ENCODE measurements around the gene GPR137. TPM values are rescaled to one million over a fixed set of nuclear protein-coding genes. Genes with fewer than 3 reads are reported as not detected.

GPR137 gene
- total RNA-seq, 1 experiment from 2014 or later, result 24.4 TPM

DNA sequence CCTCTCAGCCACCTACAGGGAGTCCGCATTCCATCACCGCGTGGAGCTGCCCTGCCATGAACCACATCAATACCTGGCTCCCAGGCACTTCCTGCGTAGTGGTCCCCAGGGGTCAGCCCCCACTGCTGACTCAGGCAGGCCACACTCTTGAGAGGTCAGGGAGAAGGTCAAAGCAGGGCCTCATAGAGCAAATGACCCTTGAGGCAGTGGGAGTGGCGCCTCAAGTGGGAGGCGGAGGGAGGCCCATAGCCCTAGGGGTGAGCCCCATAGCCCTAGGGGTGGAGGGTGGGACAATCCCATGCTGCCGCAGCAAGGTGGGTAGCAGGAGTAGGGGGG is 37.2 kb downstream of the GPR137 start:
- Histone ChIP-seq H4K20me1 (ENCODE audit: insufficient read depth) (no peaks in the 10 kb centered on the region), H3K4me2 (ENCODE audit: low read length) (peak overlapping the region; percentile 23; the same call in 1 of the 2 replicates), H3K27me3 (ENCODE audit: insufficient read depth, low read length) (no peaks in the 10 kb centered on the region), H3K36me3 (ENCODE audit: control insufficient read depth in 1 of 2, insufficient read depth in 2 of 2, low read length in 2 of 2) (peaks cover 0 to 7% of the 10 kb centered on the region in 2 experiments; a peak in 1 of 4 replicates), H3K9me3 (ENCODE audit: control insufficient read depth in 1 of 2, insufficient read depth in 1 of 2, low read depth in 1 of 2, low read length in 2 of 2) (no peaks in the 10 kb centered on the region), H3K27ac (ENCODE audit: low read depth, low read length) (no peak overlapping the region; the same call in 1 of the 2 replicates), H3K79me2 (ENCODE audit: insufficient read depth, low read length) (peaks cover 18% of the 10 kb centered on the region), H3K4me1 (ENCODE audit: control insufficient read depth in 1 of 2, insufficient read depth in 2 of 2, low read length in 2 of 2) (peaks cover 17 to 44% of the 10 kb centered on the region in 2 experiments), H2AFZ (ENCODE audit: low read depth, low read length, poor library complexity, severe bottlenecking) (no peak overlapping the region), H3K9me2 (ENCODE audit: insufficient read depth) (no peaks in the 10 kb centered on the region), H3K4me3 (replicated peaks in 1 of 2; ENCODE audit: low read depth in 1 of 2, low read length in 2 of 2) (no peak overlapping the region), H3K9ac (ENCODE audit: low read length) (no peak overlapping the region)
- POLR2A ChIA-PET, result interaction anchor here (1.0 to 1.5 kb wide), 2 partner anchors 7 to 9 kb away, joined by 3 to 9 read pairs; no protein-coding TSS in a partner anchor
- no peak for DNase-seq (ENCODE audit: low read depth, low spot score)
- TF ChIP-seq EZH2 (IDR thresholded peaks at IDR 0.05) (no peak), SIN3A (IDR thresholded peaks at IDR 0.05; ENCODE audit: low read depth) (no peak), SP1 (IDR thresholded peaks at IDR 0.05; ENCODE audit: low read depth) (no peak), POLR2A (IDR thresholded peaks at IDR 0.05; ENCODE audit: borderline replicate concordance, extremely low read depth, insufficient read depth, insufficient read length) (no peak), ELF1 (IDR thresholded peaks at IDR 0.05; ENCODE audit: borderline replicate concordance, low read depth) (no peak), ATF3 (IDR thresholded peaks at IDR 0.05) (no peak), POLR2AphosphoS5 (IDR thresholded peaks at IDR 0.05; ENCODE audit: low read depth, low read length) (no peak), EGR1 (IDR thresholded peaks at IDR 0.05; ENCODE audit: low read depth) (no peak), FOSL1 (IDR thresholded peaks at IDR 0.05; ENCODE audit: low read depth) (no peak), JUND (IDR thresholded peaks at IDR 0.05) (no peak), YY1 (IDR thresholded peaks at IDR 0.05; ENCODE audit: extremely low read depth, insufficient replicate concordance, low read depth, low read length) (no peak), ZFX (IDR thresholded peaks at IDR 0.05) (no peak), CBX3 (IDR thresholded peaks at IDR 0.05; ENCODE audit: low read depth) (no peak)
- TF ChIP-seq, protein P1, sequence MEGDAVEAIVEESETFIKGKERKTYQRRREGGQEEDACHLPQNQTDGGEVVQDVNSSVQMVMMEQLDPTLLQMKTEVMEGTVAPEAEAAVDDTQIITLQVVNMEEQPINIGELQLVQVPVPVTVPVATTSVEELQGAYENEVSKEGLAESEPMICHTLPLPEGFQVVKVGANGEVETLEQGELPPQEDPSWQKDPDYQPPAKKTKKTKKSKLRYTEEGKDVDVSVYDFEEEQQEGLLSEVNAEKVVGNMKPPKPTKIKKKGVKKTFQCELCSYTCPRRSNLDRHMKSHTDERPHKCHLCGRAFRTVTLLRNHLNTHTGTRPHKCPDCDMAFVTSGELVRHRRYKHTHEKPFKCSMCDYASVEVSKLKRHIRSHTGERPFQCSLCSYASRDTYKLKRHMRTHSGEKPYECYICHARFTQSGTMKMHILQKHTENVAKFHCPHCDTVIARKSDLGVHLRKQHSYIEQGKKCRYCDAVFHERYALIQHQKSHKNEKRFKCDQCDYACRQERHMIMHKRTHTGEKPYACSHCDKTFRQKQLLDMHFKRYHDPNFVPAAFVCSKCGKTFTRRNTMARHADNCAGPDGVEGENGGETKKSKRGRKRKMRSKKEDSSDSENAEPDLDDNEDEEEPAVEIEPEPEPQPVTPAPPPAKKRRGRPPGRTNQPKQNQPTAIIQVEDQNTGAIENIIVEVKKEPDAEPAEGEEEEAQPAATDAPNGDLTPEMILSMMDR (IDR thresholded peaks at IDR 0.05 in 2 of 3, conservative IDR thresholded peaks at IDR 0.05 in 1 of 3; ENCODE audit: borderline replicate concordance in 1 of 3, insufficient read depth in 1 of 3, low read depth in 2 of 3, low read length in 2 of 3), result no peak
- TF ChIP-seq, protein P2, sequence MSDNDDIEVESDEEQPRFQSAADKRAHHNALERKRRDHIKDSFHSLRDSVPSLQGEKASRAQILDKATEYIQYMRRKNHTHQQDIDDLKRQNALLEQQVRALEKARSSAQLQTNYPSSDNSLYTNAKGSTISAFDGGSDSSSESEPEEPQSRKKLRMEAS (IDR thresholded peaks at IDR 0.05), result no peak
- no peak for ATAC-seq
- no TSS peak for BruUV-seq (replicated peaks)
- CTCF ChIA-PET, result interaction anchor here (1.2 to 2.0 kb wide), 3 partner anchors 9 to 32 kb away, joined by 3 to 5 read pairs (median 5); no protein-coding TSS in a partner anchor
- intact Hi-C loops (cut with micrococcal nuclease), result no loop called here
- RAD21 ChIA-PET (ENCODE audit: low non-redundant PET in 1 of 2, low total read pairs in 2 of 2, uncharacterized antibody in 2 of 2, unreplicated experiment in 2 of 2), result interaction anchor here (1.2 to 1.4 kb wide), 2 partner anchors 9 kb away, joined by 3 read pairs; no protein-coding TSS in a partner anchor

Data from HCT116 (cell line).